HepG2 (cell line): ENCODE results near the gene LBR. TPM values are rescaled to one million over a fixed set of nuclear protein-coding genes. Genes with fewer than 3 reads are reported as not detected.

Experiments
- ATAC-seq: fragments of 200-7000 bp; cut with Tn5 transposase; 3 replicates; pipeline ENCODE4 v1.9.1; 2020; ENCODE audit warnings: mild to moderate bottlenecking, moderate library complexity
- BruUV-seq: library from RNA; stranded (reverse); fragments of 400-500 nt; replicated peaks from 2 replicates; lab custom pipeline; 2021; lab: Mats Ljungman, UMichigan
- CTCF ChIA-PET: fragments of 300-600 bp; formaldehyde crosslinking; extraction: SDS; loops from one replicate; lab custom pipeline; 2021; ENCODE audit warnings: low total read pairs, inconsistent platforms, low intra/inter-chr PET ratio; lab: Yijun Ruan, JAX
- POLR2A ChIA-PET: fragments of 350-600 bp; sonication (Branson Sonifier 250); formaldehyde crosslinking; loops from one replicate; lab custom pipeline; 2020; ENCODE audit warnings: antibody characterized with exemption, inconsistent platforms; lab: Yijun Ruan, JAX
- DNase-seq: peaks from one replicate; pipeline ENCODE4 v3.0.0-alpha.2; 2015; ENCODE audit warnings: low spot score
- FAIRE-seq: peaks from 3 replicates; lab custom pipeline; 2011; peaks lifted over from hg19 to GRCh38; lab: Jason Lieb, UNC
- H2AFZ ChIP-seq: one replicate; pipeline ENCODE4 v1.6.1; 2011; ENCODE audit warnings: low read length, inconsistent platforms
- H3K27ac ChIP-seq: fragments of 300-600 bp; 3 replicates; pipeline ENCODE4 v1.8.0; 2011; ENCODE audit warnings: mixed run types, mild to moderate bottlenecking, mixed read lengths, low read length, inconsistent platforms; ENCODE audit not compliant: insufficient read depth; ENCODE audit errors: extremely low read length
- H3K27me3 ChIP-seq, 2 experiments: fragments of 200-600 bp in 1 of 2; 2 replicates in 1 of 2; 3 replicates in 1 of 2; pipeline versions ENCODE4 v1.6.0 to v1.8.0; 2011; ENCODE audit warnings: low read length in 2 of 2, mild to moderate bottlenecking in 2 of 2, moderate library complexity in 2 of 2, inconsistent platforms in 1 of 2; ENCODE audit not compliant: insufficient read depth in 2 of 2, control insufficient read depth in 1 of 2
- H3K36me3 ChIP-seq, 2 experiments: fragments of 200-600 bp in 1 of 2; replicated peaks in 1 of 2; 2 replicates in 1 of 2; 3 replicates in 1 of 2; pipeline versions ENCODE4 v1.5.1 to v1.8.0; 2011; ENCODE audit warnings: low read length in 2 of 2, inconsistent platforms in 1 of 2; ENCODE audit not compliant: insufficient read depth in 2 of 2, control insufficient read depth in 1 of 2
- H3K4me1 ChIP-seq: 2 replicates; pipeline ENCODE4 v1.5.1; 2012; ENCODE audit warnings: low read length, inconsistent platforms; ENCODE audit not compliant: insufficient read depth
- H3K4me2 ChIP-seq: 2 replicates; pipeline ENCODE4 v1.6.0; 2011; ENCODE audit warnings: low read depth, low read length, inconsistent platforms
- H3K4me3 ChIP-seq, 3 experiments: fragments of 200-600 bp in 1 of 3; sonication (generic), shearing (Covaris generic) in 1 of 3; replicated peaks in 1 of 3; 2 replicates each; pipeline ENCODE4 v1.5.1; 2011 to 2016; ENCODE audit warnings: low read length in 3 of 3, inconsistent platforms in 2 of 3, low read depth in 2 of 3, mild to moderate bottlenecking in 2 of 3, control low read depth in 1 of 3, mixed read lengths in 1 of 3; ENCODE audit not compliant: insufficient read depth in 1 of 3
- H3K79me2 ChIP-seq: one replicate; pipeline ENCODE4 v1.6.1; 2011; ENCODE audit warnings: low read length, inconsistent platforms; ENCODE audit not compliant: insufficient read depth
- H3K9ac ChIP-seq: 2 replicates; pipeline ENCODE4 v1.6.0; 2011; ENCODE audit warnings: mild to moderate bottlenecking, low read depth, low read length, inconsistent platforms; ENCODE audit not compliant: insufficient read depth
- H3K9me3 ChIP-seq: 2 replicates; pipeline ENCODE4 v1.5.1; 2012; ENCODE audit warnings: mild to moderate bottlenecking, low read length
- H4K20me1 ChIP-seq: 2 replicates; pipeline ENCODE4 v1.6.0; 2011; ENCODE audit warnings: inconsistent platforms, mild to moderate bottlenecking, low read length, moderate library complexity; ENCODE audit not compliant: insufficient read depth
- BCLAF1 ChIP-seq: fragments of 450-650 bp; IDR thresholded peaks from 2 replicates; pipeline ENCODE4 v1.6.1; 2017; ENCODE audit warnings: mild to moderate bottlenecking
- HNF1B ChIP-seq: sonication (generic); formaldehyde crosslinking; IDR thresholded peaks from 2 replicates; pipeline ENCODE4 v1.5.1; 2020; ENCODE audit warnings: mild to moderate bottlenecking, moderate library complexity, missing genetic modification reagents
- HNF4G ChIP-seq, 2 experiments: sonication (generic) in 1 of 2; formaldehyde crosslinking in 1 of 2; IDR thresholded peaks; 2 replicates each; pipeline versions ENCODE4 v1.4.0 to v1.6.1; 2011 to 2020; ENCODE audit warnings: borderline replicate concordance in 2 of 2, low read depth in 2 of 2, mild to moderate bottlenecking in 2 of 2, low read length in 1 of 2, missing genetic modification reagents in 1 of 2, moderate library complexity in 1 of 2
- KMT2A ChIP-seq: sonication (generic); formaldehyde crosslinking; IDR thresholded peaks from 2 replicates; pipeline ENCODE4 v1.4.0; 2020; ENCODE audit warnings: missing genetic modification reagents
- MEIS2 ChIP-seq: sonication (generic); formaldehyde crosslinking; IDR thresholded peaks from 2 replicates; pipeline ENCODE4 v1.9.0; 2021; ENCODE audit warnings: mild to moderate bottlenecking, missing genetic modification reagents
- MXD4 ChIP-seq: IDR thresholded peaks from 2 replicates; pipeline ENCODE4 v1.6.1; 2016; ENCODE audit warnings: mild to moderate bottlenecking, missing biosample characterization, missing genetic modification reagents
- PTBP1 ChIP-seq: fragments of 200-400 bp; formaldehyde crosslinking; IDR thresholded peaks from 2 replicates; pipeline ENCODE4 v1.6.1; 2018; ENCODE audit warnings: low read length, low read depth; ENCODE audit not compliant: poor library complexity, severe bottlenecking
- RFXANK ChIP-seq: IDR thresholded peaks from 2 replicates; pipeline ENCODE4 v1.6.1; 2016
- SALL1 ChIP-seq: sonication (generic); formaldehyde crosslinking; IDR thresholded peaks from 2 replicates; pipeline ENCODE4 v1.8.0; 2022; ENCODE audit warnings: mild to moderate bottlenecking, missing genetic modification reagents
- TEF ChIP-seq: sonication (generic); formaldehyde crosslinking; IDR thresholded peaks from 2 replicates; pipeline ENCODE4 v1.5.0; 2020; ENCODE audit warnings: missing genetic modification reagents
- THAP7 ChIP-seq: sonication (generic); formaldehyde crosslinking; IDR thresholded peaks from 2 replicates; pipeline ENCODE4 v1.8.1; 2023; ENCODE audit warnings: mild to moderate bottlenecking, missing genetic modification reagents
- ZNF205 ChIP-seq: IDR thresholded peaks from 2 replicates; pipeline ENCODE4 v1.6.1; 2018; ENCODE audit warnings: missing biosample characterization, missing genetic modification reagents
- ZNF607 ChIP-seq: sonication (generic); formaldehyde crosslinking; IDR thresholded peaks from 2 replicates; pipeline ENCODE4 v1.5.1; 2020; ENCODE audit warnings: missing genetic modification reagents, mild to moderate bottlenecking, borderline replicate concordance
- ZNF660 ChIP-seq: sonication (generic); formaldehyde crosslinking; IDR thresholded peaks from 2 replicates; pipeline ENCODE4 v1.5.1; 2020; ENCODE audit warnings: mild to moderate bottlenecking, low read depth, missing genetic modification reagents, borderline replicate concordance
- ZNF775 ChIP-seq: sonication (generic); formaldehyde crosslinking; IDR thresholded peaks from 2 replicates; pipeline ENCODE4 v1.4.0; 2020; ENCODE audit warnings: missing genetic modification reagents, mild to moderate bottlenecking, moderate library complexity, borderline replicate concordance
- ZNF780A ChIP-seq: sonication (generic); formaldehyde crosslinking; IDR thresholded peaks from 2 replicates; pipeline ENCODE4 v1.8.0; 2022; ENCODE audit warnings: mild to moderate bottlenecking, missing genetic modification reagents, moderate library complexity
- WGBS: methylation state at CpG from one replicate; pipeline ENCODE4 v1.1.6; 2017; ENCODE audit warnings: low lambda C conversion rate; 5-methylcytosine and 5-hydroxymethylcytosine counted together
- in situ Hi-C: cut with HindIII; loops from 2 replicates; pipeline ENCODE4 v1.10.0; 2017; ENCODE audit warnings: low pct_unique_long_range_greater_than_20kb; ENCODE audit not compliant: extremely low pct_ligation_motif_present
- intact Hi-C: fragments of 100-400 bp; cut with micrococcal nuclease; formaldehyde crosslinking; loops from one replicate; pipeline ENCODE4 v1.10.0; 2022; ENCODE audit not compliant: unreplicated experiment
- polyA plus RNA-seq, 8 experiments: library from polyadenylated mRNA; depleted of rRNA in 3 of 8; stranded (reverse) in 7 of 8; unstranded in 1 of 8; fragments of >200 nt; fragmentation: Illumina TruSeq in 4 of 8; extraction: Trizol in 4 of 8; gene quantifications; 2 replicates each; pipeline versions ENCODE4 v1.2.1 to v1.2.3, GENCODE V29; 2011 to 2016; ENCODE audit warnings: low read depth in 4 of 8, missing spikeins in 1 of 8, mixed read lengths in 1 of 8; ENCODE audit not compliant: insufficient read depth in 1 of 8
- total RNA-seq, 5 experiments: library from RNA; depleted of rRNA; stranded (reverse); fragments of >200 nt; fragmentation: Illumina TruSeq; extraction: Trizol; gene quantifications; 2 replicates each; pipeline ENCODE4 v1.2.3, GENCODE V29; 2016; ENCODE audit warnings: low read depth in 1 of 5

The LBR gene
- total and polyA plus RNA-seq, 2 of the 13 experiments (the other 11 are each of a cell fraction or from before 2014, with no cell fraction given): 38.9 to 76.7 TPM

- TF ChIP-seq ZNF607: no peak
- no peak for TF ChIP-seq RFXANK (CRISPR knock-in tag)
- TF ChIP-seq ZNF205 (CRISPR knock-in tag): no peak
- TF ChIP-seq ZNF780A (CRISPR knock-in tag): no peak
- TF ChIP-seq HNF4G (IDR thresholded peaks at IDR 0.05; ENCODE audit: borderline replicate concordance, low read depth, low read length): no peak
- no peak for TF ChIP-seq HNF4G (CRISPR knock-in tag; IDR thresholded peaks at IDR 0.05; ENCODE audit: borderline replicate concordance, low read depth)
- no peak for TF ChIP-seq KMT2A
These were observed 4.9 kb downstream of the LBR start (continued) for GRCh38 chr1:225422795-225423517.

GRCh38 chr1:225422031-225422605 is 5.7 kb downstream of the LBR start:
- peaks cover 66% of the 10 kb centered on the region for H3K79me2 ChIP-seq
- H3K27me3 ChIP-seq: no peaks in the 10 kb centered on the region; a peak in 1 of 5 replicates
- peaks cover 43% of the 10 kb centered on the region for H3K4me1 ChIP-seq
- H3K9ac ChIP-seq: no peak overlapping the region
- no peak overlapping the region for H3K4me3 ChIP-seq
- ChIA-PET POLR2A (no interaction called here), CTCF (no interaction called here)
- no peak overlapping the region for H2AFZ ChIP-seq
- peaks cover 17% of the 10 kb centered on the region for H4K20me1 ChIP-seq
- H3K4me2 ChIP-seq: no peak overlapping the region
- no TSS peak for BruUV-seq
- peaks cover 5 to 52% of the 10 kb centered on the region in 2 experiments; a peak in 4 of 5 replicates for H3K36me3 ChIP-seq
- no peaks in the 10 kb centered on the region for H3K9me3 ChIP-seq
- in situ Hi-C loops: no loop called here
- intact Hi-C loops: no loop called here
- DNase-seq (no peak), ATAC-seq (no peak), FAIRE-seq (no peak)
- 93% methylated on average over 14 of the region's 14 CpGs for WGBS
- H3K27ac ChIP-seq: no peak overlapping the region
- TF ChIP-seq TEF (CRISPR knock-in tag): no peak
- TF ChIP-seq BCLAF1: no peak
- no peak for TF ChIP-seq MEIS2
- TF ChIP-seq ZNF780A (CRISPR knock-in tag): no peak
- TF ChIP-seq HNF1B (CRISPR knock-in tag): no peak
- TF ChIP-seq PTBP1: no peak
- TF ChIP-seq MXD4 (CRISPR knock-in tag): no peak
- no peak for TF ChIP-seq THAP7
- TF ChIP-seq ZNF660 (CRISPR knock-in tag): no peak
- TF ChIP-seq SALL1 (CRISPR knock-in tag): no peak
- TF ChIP-seq ZNF775: no peak
